Measurements from ENCODE around the gene PITPNM3.
"Not testable (repeated sequence)": the region's sequence is repeated elsewhere in the genome, so short reads cannot be mapped to it uniquely, and the experiment has no call there.

The PITPNM3 gene

DNA sequence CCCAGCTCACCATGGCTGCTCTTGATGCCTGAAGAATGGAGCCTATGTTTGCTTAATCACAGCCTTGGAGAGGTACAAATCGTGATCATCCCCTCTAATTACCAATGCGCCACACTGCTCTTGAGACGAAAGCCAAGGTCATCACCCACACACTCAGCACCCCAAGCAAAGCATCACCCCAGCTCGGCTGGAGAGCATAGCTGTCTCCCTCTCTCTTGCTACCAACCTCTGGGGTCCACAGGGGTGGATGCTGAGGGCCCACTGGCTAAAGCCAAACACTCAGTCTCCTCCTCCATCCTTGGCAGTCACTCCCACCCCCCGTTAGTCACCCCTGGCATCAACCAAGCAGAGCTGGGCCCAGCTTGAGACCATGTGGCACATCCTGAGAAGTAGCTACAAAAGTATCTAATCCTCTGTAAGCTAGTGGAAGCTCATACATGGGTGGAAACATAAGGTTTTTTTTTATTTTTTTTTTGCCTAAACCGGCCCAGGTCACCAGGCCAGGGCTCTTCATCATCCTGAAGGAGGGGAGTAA, 67.3 kb downstream of the PITPNM3 start:
- no peaks in the 10 kb centered on the region for H3K36me3 ChIP-seq (ENCODE audit: insufficient read depth, low read length)
- no peak overlapping the region for H3K27ac ChIP-seq (ENCODE audit: low read depth, low read length)
- H3K27me3 ChIP-seq (ENCODE audit: insufficient read depth, low read length): no peaks in the 10 kb centered on the region
- peaks cover 13% of the 10 kb centered on the region for H3K4me1 ChIP-seq (ENCODE audit: control insufficient read depth, insufficient read depth, low read length, unreplicated experiment)
- H3K4me3 ChIP-seq (ENCODE audit: low read depth, low read length): no peak overlapping the region
- H3K79me2 ChIP-seq (ENCODE audit: control insufficient read depth, insufficient read depth, low read length, unreplicated experiment): no peaks in the 10 kb centered on the region
- H2AFZ ChIP-seq (ENCODE audit: low read length, unreplicated experiment): no peak overlapping the region

GRCh38 chr17:6488008-6488539, 68.3 kb downstream of the PITPNM3 start:
- no peaks in the 10 kb centered on the region for H3K79me2 ChIP-seq (ENCODE audit: control insufficient read depth, insufficient read depth, low read length, unreplicated experiment)
- no peak overlapping the region for H3K4me3 ChIP-seq (ENCODE audit: low read depth, low read length)
- H2AFZ ChIP-seq (ENCODE audit: low read length, unreplicated experiment): no peak overlapping the region
- no peaks in the 10 kb centered on the region for H3K27me3 ChIP-seq (ENCODE audit: insufficient read depth, low read length)
- H3K4me1 ChIP-seq (ENCODE audit: control insufficient read depth, insufficient read depth, low read length, unreplicated experiment): peaks cover 13% of the 10 kb centered on the region
- H3K36me3 ChIP-seq (ENCODE audit: insufficient read depth, low read length): no peaks in the 10 kb centered on the region
- no peak overlapping the region for H3K27ac ChIP-seq (ENCODE audit: low read depth, low read length)

GRCh38 chr17:6487251-6488007, 68.9 kb downstream of the PITPNM3 start:
- Histone ChIP-seq H3K36me3 (ENCODE audit: insufficient read depth, low read length) (no peaks in the 10 kb centered on the region), H3K79me2 (ENCODE audit: control insufficient read depth, insufficient read depth, low read length, unreplicated experiment) (no peaks in the 10 kb centered on the region), H3K27me3 (ENCODE audit: insufficient read depth, low read length) (no peaks in the 10 kb centered on the region), H3K4me1 (ENCODE audit: control insufficient read depth, insufficient read depth, low read length, unreplicated experiment) (peaks cover 13% of the 10 kb centered on the region), H2AFZ (ENCODE audit: low read length, unreplicated experiment) (no peak overlapping the region), H3K4me3 (ENCODE audit: low read depth, low read length) (no peak overlapping the region), H3K27ac (ENCODE audit: low read depth, low read length) (no peak overlapping the region)

GRCh38 chr17:6485646-6486412, 70.5 kb downstream of the PITPNM3 start:
- Histone ChIP-seq H3K36me3 (ENCODE audit: insufficient read depth, low read length) (no peaks in the 10 kb centered on the region), H3K79me2 (ENCODE audit: control insufficient read depth, insufficient read depth, low read length, unreplicated experiment) (no peaks in the 10 kb centered on the region), H2AFZ (ENCODE audit: low read length, unreplicated experiment) (no peak overlapping the region), H3K4me1 (ENCODE audit: control insufficient read depth, insufficient read depth, low read length, unreplicated experiment) (peaks cover 13% of the 10 kb centered on the region), H3K27me3 (ENCODE audit: insufficient read depth, low read length) (peaks cover 3% of the 10 kb centered on the region; the same call in 1 of the 2 replicates), H3K27ac (ENCODE audit: low read depth, low read length) (no peak overlapping the region), H3K4me3 (ENCODE audit: low read depth, low read length) (no peak overlapping the region)

GRCh38 chr17:6483507-6483906, 72.8 kb downstream of the PITPNM3 start:
- Histone ChIP-seq H3K36me3 (ENCODE audit: insufficient read depth, low read length) (no peaks in the 10 kb centered on the region), H3K4me3 (ENCODE audit: low read depth, low read length) (no peak overlapping the region), H3K27me3 (ENCODE audit: insufficient read depth, low read length) (peaks cover 3% of the 10 kb centered on the region; the same call in 1 of the 2 replicates), H3K79me2 (ENCODE audit: control insufficient read depth, insufficient read depth, low read length, unreplicated experiment) (no peaks in the 10 kb centered on the region), H3K27ac (ENCODE audit: low read depth, low read length) (no peak overlapping the region), H3K4me1 (ENCODE audit: control insufficient read depth, insufficient read depth, low read length, unreplicated experiment) (peaks cover 13% of the 10 kb centered on the region), H2AFZ (ENCODE audit: low read length, unreplicated experiment) (no peak overlapping the region)

DNA sequence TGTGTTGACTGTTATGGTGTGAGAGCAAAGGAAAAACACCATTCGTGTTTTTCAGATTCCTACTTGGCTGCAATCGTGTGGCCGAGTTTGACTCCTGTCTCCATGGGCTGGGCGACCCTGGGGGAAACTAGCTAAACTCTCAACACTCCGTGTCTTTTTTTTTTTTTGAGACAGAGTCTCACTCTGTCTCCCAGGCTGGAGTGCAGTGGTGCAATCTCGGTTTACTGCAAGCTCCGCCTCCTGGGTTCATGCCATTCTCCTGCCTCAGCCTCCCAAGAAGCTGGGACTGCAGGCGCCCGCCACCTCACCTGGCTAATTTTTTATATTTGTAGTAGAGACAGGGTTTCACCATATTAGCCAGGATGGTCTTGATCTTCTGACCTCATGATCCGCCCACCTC, 73.6 kb downstream of the PITPNM3 start:
- H3K4me3 ChIP-seq (ENCODE audit: low read depth, low read length); H3K4me1 ChIP-seq (ENCODE audit: control insufficient read depth, insufficient read depth, low read length, unreplicated experiment); H3K27me3 ChIP-seq (ENCODE audit: insufficient read depth, low read length); H3K79me2 ChIP-seq (ENCODE audit: control insufficient read depth, insufficient read depth, low read length, unreplicated experiment); H2AFZ ChIP-seq (ENCODE audit: low read length, unreplicated experiment); H3K36me3 ChIP-seq (ENCODE audit: insufficient read depth, low read length); H3K27ac ChIP-seq (ENCODE audit: low read depth, low read length): not testable (repeated sequence)

GRCh38 chr17:6482105-6482455, 74.3 kb downstream of the PITPNM3 start:
- Histone ChIP-seq H3K79me2 (ENCODE audit: control insufficient read depth, insufficient read depth, low read length, unreplicated experiment) (no peaks in the 10 kb centered on the region), H3K4me3 (ENCODE audit: low read depth, low read length) (no peak overlapping the region), H3K27me3 (ENCODE audit: insufficient read depth, low read length) (peaks cover 3% of the 10 kb centered on the region; the same call in 1 of the 2 replicates), H2AFZ (ENCODE audit: low read length, unreplicated experiment) (no peak overlapping the region), H3K4me1 (ENCODE audit: control insufficient read depth, insufficient read depth, low read length, unreplicated experiment) (peaks cover under 1% of the 10 kb centered on the region), H3K36me3 (ENCODE audit: insufficient read depth, low read length) (no peaks in the 10 kb centered on the region), H3K27ac (ENCODE audit: low read depth, low read length) (no peak overlapping the region)

DNA sequence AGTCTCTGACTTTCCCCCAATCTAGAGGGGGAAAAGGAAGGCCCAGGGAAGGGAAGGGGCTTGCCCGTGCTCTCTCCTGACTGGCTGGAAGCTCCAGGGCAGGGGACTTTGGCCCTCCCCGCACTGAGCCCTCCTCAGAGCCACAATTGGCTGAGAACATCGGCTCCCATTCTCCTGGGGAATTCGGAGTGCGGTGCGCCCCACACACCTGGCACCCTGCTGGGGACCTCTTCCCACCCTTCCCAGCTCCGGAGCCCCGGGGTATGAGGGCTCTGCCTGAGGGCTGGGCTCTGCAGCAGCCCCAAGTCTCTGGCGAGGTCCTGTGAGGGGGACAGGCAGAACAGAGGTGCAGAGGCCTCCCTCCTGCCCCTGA, 76.1 kb downstream of the PITPNM3 start:
- H3K4me3 ChIP-seq (ENCODE audit: low read depth, low read length): no peak overlapping the region
- H3K27ac ChIP-seq (ENCODE audit: low read depth, low read length): no peak overlapping the region
- H3K36me3 ChIP-seq (ENCODE audit: insufficient read depth, low read length): no peaks in the 10 kb centered on the region
- peaks cover 3% of the 10 kb centered on the region; the same call in 1 of the 2 replicates for H3K27me3 ChIP-seq (ENCODE audit: insufficient read depth, low read length)
- H2AFZ ChIP-seq (ENCODE audit: low read length, unreplicated experiment): no peak overlapping the region
- H3K4me1 ChIP-seq (ENCODE audit: control insufficient read depth, insufficient read depth, low read length, unreplicated experiment): no peaks in the 10 kb centered on the region
- H3K79me2 ChIP-seq (ENCODE audit: control insufficient read depth, insufficient read depth, low read length, unreplicated experiment): no peaks in the 10 kb centered on the region

DNA sequence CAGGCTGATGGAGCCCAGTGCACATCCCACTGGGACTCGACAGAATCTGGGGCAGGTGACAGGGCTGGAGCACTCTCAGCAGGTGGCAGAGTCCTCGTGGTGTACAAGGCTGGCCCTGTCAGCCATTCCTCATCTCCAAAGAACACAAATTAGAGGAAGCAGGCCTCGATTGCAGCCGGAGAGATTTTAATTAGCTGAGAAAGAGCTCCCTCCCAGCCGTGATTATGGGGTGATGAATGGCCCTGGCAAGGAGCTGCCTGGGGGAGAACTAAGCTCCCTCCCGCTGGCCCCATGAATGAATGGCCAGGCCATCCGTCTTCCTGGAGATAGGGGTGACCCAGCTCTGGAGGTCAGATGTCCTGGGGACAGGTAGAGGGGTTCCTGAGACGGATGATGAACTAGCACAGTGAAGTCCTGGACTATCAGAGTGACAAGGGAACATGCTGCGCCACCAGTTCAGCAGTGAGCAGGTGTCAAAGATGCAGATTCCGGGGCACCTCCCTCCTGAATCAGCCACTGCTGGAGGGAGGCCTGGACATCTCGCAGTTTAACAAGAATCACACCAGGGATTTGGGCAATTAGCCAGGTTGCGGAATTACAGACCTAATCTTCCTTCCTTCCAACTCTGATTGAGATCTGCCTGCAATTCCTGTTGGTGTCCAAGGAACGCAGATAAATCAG, 76.6 kb downstream of the PITPNM3 start:
- H3K79me2 ChIP-seq (ENCODE audit: control insufficient read depth, insufficient read depth, low read length, unreplicated experiment): no peaks in the 10 kb centered on the region
- H3K27me3 ChIP-seq (ENCODE audit: insufficient read depth, low read length): peaks cover 3% of the 10 kb centered on the region; the same call in 1 of the 2 replicates
- no peaks in the 10 kb centered on the region for H3K4me1 ChIP-seq (ENCODE audit: control insufficient read depth, insufficient read depth, low read length, unreplicated experiment)
- H3K4me3 ChIP-seq (ENCODE audit: low read depth, low read length): no peak overlapping the region
- no peak overlapping the region for H2AFZ ChIP-seq (ENCODE audit: low read length, unreplicated experiment)
- no peaks in the 10 kb centered on the region for H3K36me3 ChIP-seq (ENCODE audit: insufficient read depth, low read length)
- H3K27ac ChIP-seq (ENCODE audit: low read depth, low read length): no peak overlapping the region

DNA sequence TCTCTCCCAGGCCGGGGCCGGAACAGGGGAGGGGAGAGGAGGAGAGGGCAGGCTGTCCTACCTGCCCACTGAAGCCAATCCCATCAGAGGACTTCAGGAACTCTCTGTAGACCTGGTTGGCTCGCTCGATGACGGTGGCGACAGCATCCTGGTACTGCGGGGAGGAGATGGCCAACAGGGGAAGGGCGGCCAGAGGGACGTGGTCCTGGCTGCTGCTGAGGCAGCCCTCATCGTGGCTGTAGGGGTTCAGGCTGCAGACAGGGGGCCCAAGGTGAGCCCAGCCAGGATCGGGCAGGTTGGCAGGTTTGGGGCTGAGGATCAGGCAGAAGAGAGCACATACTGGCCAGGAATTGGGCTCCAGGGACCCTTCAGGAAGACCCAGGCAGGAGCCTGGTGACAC, 77.9 kb downstream of the PITPNM3 start:
- no peak overlapping the region for H2AFZ ChIP-seq (ENCODE audit: low read length, unreplicated experiment)
- H3K36me3 ChIP-seq (ENCODE audit: insufficient read depth, low read length): no peaks in the 10 kb centered on the region
- no peaks in the 10 kb centered on the region for H3K79me2 ChIP-seq (ENCODE audit: control insufficient read depth, insufficient read depth, low read length, unreplicated experiment)
- H3K4me3 ChIP-seq (ENCODE audit: low read depth, low read length): no peak overlapping the region
- peaks cover 3% of the 10 kb centered on the region; the same call in 1 of the 2 replicates for H3K27me3 ChIP-seq (ENCODE audit: insufficient read depth, low read length)
- no peak overlapping the region for H3K27ac ChIP-seq (ENCODE audit: low read depth, low read length)
- H3K4me1 ChIP-seq (ENCODE audit: control insufficient read depth, insufficient read depth, low read length, unreplicated experiment): no peaks in the 10 kb centered on the region
